MCF 10A (cell line): Measurements from ENCODE around the gene ABI1. TPM values are rescaled to one million over a fixed set of nuclear protein-coding genes. Genes with fewer than 3 reads are reported as not detected.
A peak's percentile ranks its signal among the peaks of the same experiment; 100 is the strongest.

Experiments
- BruUV-seq: library from RNA; stranded (reverse); fragments of 400-500 nt; replicated peaks from 2 replicates; lab custom pipeline; 2021; lab: Mats Ljungman, UMichigan
- CTCF ChIA-PET: fragments of 300-600 bp; sonication (Branson Sonifier 250); formaldehyde crosslinking; extraction: SDS; loops from one replicate; lab custom pipeline; 2021; ENCODE audit warnings: antibody characterized with exemption, inconsistent platforms; lab: Yijun Ruan, JAX
- POLR2A ChIA-PET: fragments of 300-600, 350-650 bp; sonication (Branson Sonifier 250); formaldehyde crosslinking; extraction: SDS; loops from one replicate; lab custom pipeline; 2020; ENCODE audit warnings: antibody characterized with exemption, inconsistent platforms; lab: Yijun Ruan, JAX
- DNase-seq: peaks from one replicate; pipeline ENCODE4 v3.0.0-alpha.2; 2018; ENCODE audit not compliant: unreplicated experiment
- H3K27ac Mint-ChIP-seq: one replicate; pipeline ENCODE4 v1.8.0; 2022; ENCODE audit warnings: mild to moderate bottlenecking, low read depth, mixed read lengths; ENCODE audit not compliant: unreplicated experiment
- H3K27me3 Mint-ChIP-seq: one replicate; pipeline ENCODE4 v1.8.0; 2022; ENCODE audit warnings: mixed read lengths; ENCODE audit not compliant: insufficient read depth, unreplicated experiment
- H3K36me3 Mint-ChIP-seq: one replicate; pipeline ENCODE4 v1.8.0; 2022; ENCODE audit warnings: mild to moderate bottlenecking, moderate library complexity, mixed read lengths; ENCODE audit not compliant: insufficient read depth, unreplicated experiment
- H3K4me1 Mint-ChIP-seq: one replicate; pipeline ENCODE4 v1.8.0; 2022; ENCODE audit warnings: mixed read lengths; ENCODE audit not compliant: insufficient read depth, unreplicated experiment
- H3K4me3 Mint-ChIP-seq: one replicate; pipeline ENCODE4 v1.8.0; 2022; ENCODE audit warnings: mild to moderate bottlenecking, moderate library complexity, mixed read lengths; ENCODE audit not compliant: unreplicated experiment
- H3K9me3 Mint-ChIP-seq: one replicate; pipeline ENCODE4 v1.8.0; 2022; ENCODE audit warnings: mixed read lengths; ENCODE audit not compliant: unreplicated experiment
- intact Hi-C: fragments of 100-400 bp; cut with micrococcal nuclease; formaldehyde crosslinking; loops from 2 replicates; pipeline ENCODE4 v1.14.1; 2022
- total RNA-seq: library from RNA; stranded (reverse); gene quantifications from 2 replicates; pipeline ENCODE4 v1.2.3, GENCODE V29; 2022
- TF ChIP-seq, protein P1 (sequence below): fragments of 200-600 bp; IDR thresholded peaks from one replicate; pipeline ENCODE4 v1.8.0; 2022; ENCODE audit warnings: antibody characterized with exemption, mild to moderate bottlenecking; ENCODE audit not compliant: unreplicated experiment

The ABI1 gene
- total RNA-seq, 1 experiment from 2014 or later, result 53.0 TPM

DNA sequence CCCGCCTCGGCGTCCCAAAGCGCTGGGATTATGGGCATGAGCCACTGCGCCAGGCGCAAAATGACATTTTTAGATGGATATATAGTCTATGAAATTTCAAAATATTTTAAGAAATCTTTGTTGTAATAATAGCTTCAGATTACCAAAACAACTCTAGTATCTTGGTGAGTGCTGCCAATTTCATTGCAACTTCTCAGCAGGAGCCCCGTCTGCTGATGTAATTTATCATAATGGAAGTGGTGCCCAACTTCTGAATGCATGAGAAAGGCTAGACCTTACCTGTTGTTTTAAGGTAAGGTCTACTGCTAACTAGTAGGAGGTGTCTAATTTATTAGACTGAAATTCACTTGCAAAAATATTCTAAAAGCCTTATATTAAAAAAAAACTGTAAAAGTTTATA lies 143.3 kb downstream of the ABI1 start:
- no peaks in the 10 kb centered on the region for H3K4me1 Mint-ChIP-seq
- H3K27ac Mint-ChIP-seq, result no peak overlapping the region

DNA sequence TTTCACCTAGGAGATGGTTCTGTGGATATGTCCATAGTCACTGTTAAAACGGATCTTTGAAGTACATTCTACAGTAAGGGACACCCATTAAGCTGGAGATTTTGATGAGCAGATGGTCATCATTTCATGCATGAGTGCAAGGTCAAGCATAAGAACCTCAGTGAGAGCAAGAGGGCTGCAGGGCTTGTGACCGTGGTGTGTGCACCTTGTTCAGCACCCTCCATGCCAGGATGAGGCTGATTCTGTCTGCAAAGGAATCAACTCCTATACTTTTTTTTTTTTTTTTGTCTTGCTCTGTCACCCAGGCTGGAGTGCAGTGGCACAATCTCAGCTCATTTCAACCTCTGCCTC lies 145.6 kb downstream of the ABI1 start:
- BruUV-seq, result no TSS peak
- peaks cover 45% of the 10 kb centered on the region for H3K36me3 Mint-ChIP-seq
- H3K27ac Mint-ChIP-seq, result no peak overlapping the region
- no peaks in the 10 kb centered on the region for H3K4me1 Mint-ChIP-seq
- ChIA-PET CTCF (interaction anchor here (0.5 to 1.9 kb wide), 4 partner anchors 12 to 988 kb away, joined by 3 to 7 read pairs (median 3); no protein-coding TSS in a partner anchor), POLR2A (no interaction called here)
- H3K4me3 Mint-ChIP-seq, result no peak overlapping the region
- no peak for DNase-seq
- no peaks in the 10 kb centered on the region for H3K9me3 Mint-ChIP-seq
- H3K27me3 Mint-ChIP-seq, result no peaks in the 10 kb centered on the region
- TF ChIP-seq, protein P1, sequence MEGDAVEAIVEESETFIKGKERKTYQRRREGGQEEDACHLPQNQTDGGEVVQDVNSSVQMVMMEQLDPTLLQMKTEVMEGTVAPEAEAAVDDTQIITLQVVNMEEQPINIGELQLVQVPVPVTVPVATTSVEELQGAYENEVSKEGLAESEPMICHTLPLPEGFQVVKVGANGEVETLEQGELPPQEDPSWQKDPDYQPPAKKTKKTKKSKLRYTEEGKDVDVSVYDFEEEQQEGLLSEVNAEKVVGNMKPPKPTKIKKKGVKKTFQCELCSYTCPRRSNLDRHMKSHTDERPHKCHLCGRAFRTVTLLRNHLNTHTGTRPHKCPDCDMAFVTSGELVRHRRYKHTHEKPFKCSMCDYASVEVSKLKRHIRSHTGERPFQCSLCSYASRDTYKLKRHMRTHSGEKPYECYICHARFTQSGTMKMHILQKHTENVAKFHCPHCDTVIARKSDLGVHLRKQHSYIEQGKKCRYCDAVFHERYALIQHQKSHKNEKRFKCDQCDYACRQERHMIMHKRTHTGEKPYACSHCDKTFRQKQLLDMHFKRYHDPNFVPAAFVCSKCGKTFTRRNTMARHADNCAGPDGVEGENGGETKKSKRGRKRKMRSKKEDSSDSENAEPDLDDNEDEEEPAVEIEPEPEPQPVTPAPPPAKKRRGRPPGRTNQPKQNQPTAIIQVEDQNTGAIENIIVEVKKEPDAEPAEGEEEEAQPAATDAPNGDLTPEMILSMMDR, result no peak
- intact Hi-C loops, result no loop called here

More for the DNA sequence above, 143.3 kb downstream of the ABI1 start:
- H3K9me3 Mint-ChIP-seq, result no peaks in the 10 kb centered on the region
- no TSS peak for BruUV-seq
- no peak for DNase-seq
- H3K36me3 Mint-ChIP-seq, result peaks cover 59% of the 10 kb centered on the region
- ChIA-PET CTCF (interaction anchor here (1.0 to 1.1 kb wide), 2 partner anchors 9 to 12 kb away, joined by 3 to 4 read pairs; no protein-coding TSS in a partner anchor), POLR2A (interaction anchor here (1.0 kb wide), 1 partner anchor 20 kb away, joined by 3 read pairs; the partner anchor contains the start of gene PDSS1)
- intact Hi-C loops, result no loop called here
- no peaks in the 10 kb centered on the region for H3K27me3 Mint-ChIP-seq
- TF ChIP-seq, protein P1, result no peak
- no peak overlapping the region for H3K4me3 Mint-ChIP-seq

DNA sequence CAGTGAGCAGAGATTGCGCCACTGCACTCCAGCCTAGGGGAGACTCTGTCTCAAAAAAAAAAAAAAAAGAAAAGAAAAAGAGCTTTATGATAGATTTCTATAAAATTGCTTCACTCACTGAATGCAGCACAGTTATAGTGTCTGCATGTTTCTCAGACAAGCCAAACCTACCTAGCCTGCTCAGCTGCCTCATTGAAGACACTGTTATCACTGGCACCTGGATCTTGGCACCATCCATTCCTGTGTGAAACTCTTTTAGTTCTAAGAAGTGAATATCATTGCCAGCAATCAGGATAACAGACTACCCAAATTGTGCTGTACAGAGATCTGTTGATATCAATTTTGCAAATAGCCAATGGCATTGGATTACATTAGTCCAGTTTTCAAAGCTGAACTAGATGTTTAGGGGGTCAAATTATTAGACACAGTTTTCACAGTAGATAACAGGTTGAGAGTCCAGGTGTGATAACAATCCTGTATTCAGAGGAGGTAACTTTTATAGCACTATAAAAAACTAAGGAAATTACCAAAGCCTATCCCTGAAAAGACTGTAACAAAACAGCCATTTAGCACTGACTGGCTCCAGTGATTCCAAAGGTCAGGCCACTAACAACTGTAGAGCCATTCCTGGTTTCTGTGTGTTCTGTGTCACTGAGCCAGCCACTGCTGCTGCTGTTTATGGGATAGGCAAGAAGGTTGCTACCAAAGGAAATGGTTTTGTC lies 146.2 kb downstream of the ABI1 start:
- TF ChIP-seq, protein P1, result no peak
- Mint-ChIP-seq H3K36me3 (peaks cover 42% of the 10 kb centered on the region), H3K4me1 (no peaks in the 10 kb centered on the region), H3K27ac (no peak overlapping the region), H3K27me3 (no peaks in the 10 kb centered on the region), H3K4me3 (no peak overlapping the region), H3K9me3 (no peaks in the 10 kb centered on the region)
- DNase-seq, result no peak
- intact Hi-C loops, result no loop called here
- ChIA-PET POLR2A (no interaction called here), CTCF (interaction anchor here (0.6 to 1.9 kb wide), 3 partner anchors 12 to 116 kb away, joined by 3 to 7 read pairs (median 4); no protein-coding TSS in a partner anchor)
- TSS peak; percentile 22 for BruUV-seq

DNA sequence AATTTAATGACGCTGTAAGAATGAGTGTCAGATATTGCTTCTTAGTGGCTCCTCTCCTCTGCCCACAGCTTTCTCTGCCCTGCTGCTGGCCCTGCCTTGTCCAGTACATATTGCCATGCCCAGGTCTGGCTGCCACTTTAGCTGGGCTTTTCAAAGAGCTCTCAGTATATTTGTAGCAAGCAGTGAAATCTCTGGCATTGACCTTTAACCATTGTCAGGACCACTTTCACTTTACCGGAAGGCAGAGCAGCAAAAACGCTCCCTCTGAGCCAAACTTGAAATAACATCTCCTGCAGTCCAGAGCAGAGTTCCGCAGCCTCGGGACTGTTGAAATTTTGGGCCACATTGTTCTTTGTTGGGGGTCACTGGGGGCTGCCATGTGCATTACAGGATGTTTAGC lies 149.4 kb downstream of the ABI1 start:
- BruUV-seq, result no TSS peak
- Mint-ChIP-seq H3K27ac (no peak overlapping the region), H3K36me3 (peaks cover 52% of the 10 kb centered on the region), H3K27me3 (no peaks in the 10 kb centered on the region), H3K4me3 (no peak overlapping the region), H3K4me1 (no peaks in the 10 kb centered on the region), H3K9me3 (no peaks in the 10 kb centered on the region)
- TF ChIP-seq, protein P1, result no peak
- ChIA-PET POLR2A (no interaction called here), CTCF (no interaction called here)
- intact Hi-C loops, result no loop called here
- no peak for DNase-seq
